GM18498 (cell line): ENCODE results near the gene MYOCD.

ENCODE experiments used
- ATAC-seq: cut with Tn5 transposase; IDR thresholded peaks from one replicate; pipeline ENCODE4 v1.9.1; 2021; ENCODE audit warnings: mild to moderate bottlenecking, moderate library complexity; ENCODE audit not compliant: unreplicated experiment

Gene MYOCD

DNA sequence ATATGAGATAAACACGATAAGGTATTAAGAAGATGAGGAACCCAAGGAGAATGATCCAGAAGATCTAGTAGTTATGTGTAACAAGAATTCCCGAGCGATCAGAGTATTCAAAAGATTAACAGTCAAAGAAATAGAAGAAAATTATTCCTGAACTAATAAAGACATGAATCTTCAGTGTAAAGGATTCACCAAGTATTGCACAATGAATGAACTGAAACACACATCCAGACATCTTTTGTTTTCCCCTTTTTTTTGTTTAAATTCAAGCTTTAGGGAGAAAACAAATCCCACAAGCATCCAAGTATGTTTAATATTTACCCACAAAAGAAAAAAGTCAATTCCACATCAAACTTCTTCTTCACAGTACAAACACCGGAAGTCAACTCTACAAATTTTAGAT lies 23.7 kb upstream of the MYOCD start:
- ATAC-seq = no peak

DNA sequence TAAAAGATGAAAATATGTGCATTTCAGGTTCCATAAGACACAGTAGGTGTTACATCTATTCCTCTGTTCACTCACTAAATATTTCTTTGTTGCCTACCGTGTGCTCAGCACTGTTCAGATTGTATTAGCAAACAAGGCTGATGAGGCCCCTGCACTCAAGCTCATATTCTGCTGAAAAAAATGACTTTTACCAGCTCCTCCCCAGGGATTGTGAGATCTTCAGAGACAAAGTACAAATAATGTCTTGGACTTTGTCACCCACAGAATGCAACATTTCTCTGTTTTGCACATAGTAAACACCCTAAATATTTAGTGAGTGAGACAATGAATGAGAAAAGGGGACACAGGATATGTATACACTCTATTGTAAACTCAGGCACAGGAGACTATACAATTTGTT lies 21.9 kb upstream of the MYOCD start:
- no peak for ATAC-seq

DNA sequence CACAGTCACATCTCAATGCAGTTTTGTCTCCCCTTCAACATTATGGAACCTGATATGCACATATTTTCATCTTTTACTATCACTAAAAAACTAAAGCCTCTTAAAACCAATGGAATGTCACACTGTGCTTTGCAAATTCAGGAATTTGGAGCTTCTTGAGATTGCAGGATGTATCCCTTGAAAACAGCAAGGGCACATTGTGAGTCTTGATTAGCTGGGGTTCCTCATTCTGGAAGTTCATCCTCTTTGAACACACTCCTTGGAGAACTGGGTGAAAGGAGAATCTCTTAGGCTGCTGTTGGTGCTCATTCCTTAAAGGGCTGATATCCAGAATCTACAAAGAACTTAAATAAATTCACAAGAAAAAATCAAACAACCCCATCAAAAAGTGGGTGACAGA lies 21.1 kb upstream of the MYOCD start:
- no peak for ATAC-seq

DNA sequence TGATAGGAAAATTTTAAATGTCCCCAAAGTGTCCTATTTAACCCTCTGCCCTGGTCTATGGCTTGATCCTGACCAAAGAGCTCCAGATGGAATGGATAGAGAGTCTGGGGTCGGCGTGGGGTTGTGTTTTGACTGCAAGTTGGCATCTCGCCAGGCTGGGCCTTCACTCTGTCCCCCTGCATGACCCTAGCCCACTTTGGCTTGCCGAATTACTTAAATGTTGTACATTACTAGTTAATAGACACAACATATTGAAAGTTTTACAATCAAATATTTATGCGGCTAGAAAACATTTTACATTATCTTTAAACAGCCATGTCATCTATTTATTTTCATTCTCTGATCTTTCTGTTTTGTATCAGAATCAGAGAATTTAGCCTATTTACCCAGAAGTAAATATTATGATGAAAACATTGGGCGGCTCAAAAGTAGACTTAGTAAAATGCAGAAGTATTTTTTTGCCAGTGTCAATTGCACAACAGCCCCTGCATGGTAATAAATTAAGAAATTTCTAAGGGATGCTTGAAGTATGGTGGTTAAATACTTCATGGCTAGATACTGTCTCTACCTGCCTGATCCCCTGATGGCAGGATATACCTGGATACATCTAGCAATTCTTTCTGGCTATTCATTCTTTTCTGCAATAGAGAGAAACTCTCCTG lies 18.8 kb upstream of the MYOCD start:
- no peak for ATAC-seq

DNA sequence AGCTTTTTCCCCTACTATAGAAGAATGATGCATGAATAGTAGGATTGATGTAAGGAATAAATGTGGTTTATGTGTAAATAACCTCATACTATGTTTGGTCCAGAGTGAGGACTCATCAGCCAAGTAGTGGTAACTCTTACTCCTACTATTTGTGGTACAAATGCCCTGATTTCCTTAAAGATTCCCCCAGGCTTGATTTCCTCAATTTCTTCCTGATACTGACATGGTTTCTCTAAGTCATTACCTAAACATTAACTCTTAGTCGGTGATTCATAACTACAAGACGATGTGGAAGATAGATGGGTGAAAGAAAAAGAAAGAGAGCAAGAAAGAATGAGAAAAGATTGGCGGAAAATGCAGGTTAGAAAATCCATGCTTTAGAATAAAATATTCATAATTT lies 17.2 kb upstream of the MYOCD start:
- ATAC-seq = no peak

DNA sequence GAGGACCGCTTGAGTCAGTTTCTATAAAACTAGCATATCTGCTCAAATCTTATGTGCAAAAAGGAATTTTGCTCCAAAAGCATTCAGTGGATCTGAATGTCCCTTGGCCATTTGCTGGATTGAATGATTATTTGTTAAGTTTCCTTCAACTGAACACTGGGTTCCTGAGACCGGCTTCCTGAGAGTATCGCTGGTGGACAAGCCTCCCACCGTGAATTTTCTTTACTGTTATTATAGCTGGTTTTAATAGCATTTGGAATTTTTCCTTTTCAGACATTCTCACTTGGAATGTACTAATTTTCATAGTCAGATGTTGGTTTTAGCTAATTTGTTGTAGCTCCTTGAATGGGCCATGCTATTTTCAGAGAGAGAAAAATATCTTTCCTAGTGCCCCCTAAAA lies 9.8 kb upstream of the MYOCD start:
- no peak for ATAC-seq

DNA sequence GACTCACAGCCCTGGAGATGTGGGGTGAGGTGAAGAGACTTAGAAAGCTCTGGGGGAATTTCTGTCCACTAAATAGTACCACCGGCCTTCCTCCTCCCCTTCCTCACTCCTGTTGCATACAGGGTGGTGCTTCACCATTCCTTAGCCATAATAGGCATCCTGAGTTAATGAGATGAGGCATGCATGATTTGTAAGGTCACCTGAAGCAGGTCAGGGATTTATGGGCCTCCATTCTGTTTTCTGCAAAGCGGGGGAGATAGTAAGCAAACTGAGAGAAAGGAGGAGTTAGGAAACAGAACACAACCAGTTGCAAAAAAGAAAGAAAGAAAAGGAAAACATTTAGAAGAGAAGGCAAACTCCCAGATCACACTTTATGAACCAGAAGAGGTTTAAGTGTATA lies 9.3 kb upstream of the MYOCD start:
- ATAC-seq = no peak

DNA sequence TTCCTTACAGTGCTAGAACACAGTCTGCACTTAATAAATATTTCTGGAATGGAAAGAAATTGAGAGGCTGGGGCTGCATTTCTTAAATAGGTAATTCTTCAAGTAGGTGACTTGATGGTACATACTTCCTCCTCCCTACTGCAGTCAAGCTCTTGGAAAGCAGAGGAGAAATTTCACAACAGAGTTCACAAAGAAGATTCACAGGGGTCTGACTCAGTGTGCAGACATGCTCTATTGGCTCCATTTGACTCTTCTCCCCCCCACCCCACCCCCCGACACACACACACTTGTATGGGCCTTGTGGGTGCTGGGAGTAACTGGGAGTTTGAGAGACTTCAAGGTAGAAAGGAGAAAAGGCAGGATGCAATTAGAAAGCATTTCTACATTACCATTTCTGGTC lies 6.2 kb upstream of the MYOCD start:
- no peak for ATAC-seq

DNA sequence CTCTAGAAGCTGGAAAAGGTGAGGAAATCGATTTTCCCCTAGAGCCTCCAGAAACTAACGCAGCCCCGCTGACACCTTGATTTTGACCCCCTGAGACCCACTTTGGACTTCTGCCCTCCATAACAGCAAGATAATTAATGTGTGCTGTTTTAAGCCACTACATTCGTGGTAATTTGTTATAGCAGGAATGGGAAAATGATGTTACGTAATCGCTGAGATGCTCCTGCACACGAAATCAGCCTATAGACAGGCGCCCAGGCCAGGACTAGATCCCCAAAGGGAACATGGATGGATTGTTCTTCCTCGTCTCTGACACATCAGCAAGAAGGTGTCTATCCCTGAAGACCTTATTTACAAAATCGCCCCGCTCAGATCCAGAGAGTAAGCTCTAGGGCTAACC lies 1.4 kb upstream of the MYOCD start:
- ATAC-seq = no peak

DNA sequence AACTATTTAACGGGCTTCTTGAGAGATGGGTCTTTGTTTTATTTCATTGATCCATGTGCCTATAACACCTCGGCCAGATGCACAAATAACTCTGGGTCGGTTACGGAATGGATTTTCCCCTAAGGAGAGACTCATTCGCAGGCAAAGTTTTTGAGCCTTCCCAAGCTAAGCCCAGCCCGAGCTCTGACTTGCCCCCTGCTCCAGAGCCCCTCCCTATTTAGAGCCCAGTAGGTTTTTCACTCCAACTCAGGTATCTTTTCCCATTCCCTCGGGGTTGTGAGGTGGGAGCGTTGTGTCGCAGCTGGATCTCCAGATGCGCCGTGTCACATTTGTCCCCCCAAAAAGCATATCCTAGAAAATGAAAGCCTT lies 812 bp upstream of the MYOCD start:
- ATAC-seq = no peak

DNA sequence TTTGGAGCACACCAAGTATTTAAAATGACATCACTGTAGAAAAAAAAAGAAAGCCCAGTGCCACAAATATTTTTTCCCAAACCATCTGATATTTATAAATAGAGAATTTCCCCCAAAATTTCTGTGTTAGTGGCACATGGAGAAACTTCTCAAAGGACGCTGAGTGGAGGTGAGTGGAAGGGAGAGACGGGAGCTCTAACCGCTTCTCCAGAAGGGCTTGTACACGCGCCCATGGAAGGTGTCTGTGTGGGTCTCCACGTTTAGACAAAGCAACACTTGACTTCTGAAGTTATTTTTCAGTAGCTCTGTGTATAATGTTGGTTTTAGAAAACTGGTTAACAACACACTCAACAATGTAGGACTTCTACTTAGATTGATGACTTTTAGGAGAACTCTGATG lies 1.0 kb downstream of the MYOCD start:
- ATAC-seq = no peak

DNA sequence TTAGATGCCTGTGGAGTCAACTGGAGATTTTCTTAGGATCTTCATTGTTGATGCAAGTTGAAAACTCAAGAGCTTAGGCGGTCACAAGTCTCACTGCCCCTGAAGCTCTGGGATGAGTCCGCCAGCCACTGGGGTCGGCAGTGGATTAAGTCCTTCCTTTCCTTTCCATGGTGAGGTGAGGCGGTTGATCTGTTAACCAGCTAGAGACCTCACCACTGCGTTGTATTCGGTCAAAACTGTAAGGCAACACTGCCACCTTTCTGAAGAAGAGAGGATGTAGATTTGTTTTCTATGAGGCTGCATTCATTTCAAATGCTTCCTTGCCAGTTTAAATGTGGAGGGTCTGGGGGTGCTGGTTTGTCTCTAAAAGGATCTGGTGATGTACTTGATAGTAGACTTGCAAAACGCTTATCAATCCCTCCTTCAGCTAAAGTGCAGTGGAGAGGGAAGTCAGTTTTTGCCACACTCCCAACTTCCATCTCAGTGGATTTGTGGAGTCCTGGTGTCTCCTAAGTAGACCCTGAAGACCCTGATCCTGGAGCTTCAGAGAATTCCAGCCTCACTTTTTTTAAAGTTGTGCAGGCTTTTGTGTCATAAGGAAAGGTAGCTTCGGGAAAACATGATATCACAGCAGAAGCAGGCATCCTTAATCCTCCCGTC lies 1.7 kb downstream of the MYOCD start:
- ATAC-seq = no peak

DNA sequence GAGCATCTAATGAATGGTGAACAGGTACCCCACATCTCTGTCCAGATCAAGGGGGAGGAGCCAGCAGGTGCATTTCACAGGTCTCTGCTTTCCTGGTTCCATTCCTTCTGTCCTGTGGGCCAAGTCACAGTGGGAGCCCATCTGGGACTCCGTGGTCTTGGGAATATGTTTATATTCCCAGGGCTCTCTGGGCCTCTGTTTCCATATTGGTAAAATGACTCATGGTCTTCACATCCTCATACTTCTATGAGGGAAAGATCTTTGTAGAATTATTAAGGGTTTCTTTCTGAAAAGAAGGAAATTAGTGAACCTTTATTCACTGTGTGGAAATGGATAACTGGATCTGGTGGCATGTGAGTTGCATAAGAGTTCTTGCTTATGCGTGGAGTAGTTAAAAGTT lies 6.2 kb downstream of the MYOCD start:
- ATAC-seq = no peak

DNA sequence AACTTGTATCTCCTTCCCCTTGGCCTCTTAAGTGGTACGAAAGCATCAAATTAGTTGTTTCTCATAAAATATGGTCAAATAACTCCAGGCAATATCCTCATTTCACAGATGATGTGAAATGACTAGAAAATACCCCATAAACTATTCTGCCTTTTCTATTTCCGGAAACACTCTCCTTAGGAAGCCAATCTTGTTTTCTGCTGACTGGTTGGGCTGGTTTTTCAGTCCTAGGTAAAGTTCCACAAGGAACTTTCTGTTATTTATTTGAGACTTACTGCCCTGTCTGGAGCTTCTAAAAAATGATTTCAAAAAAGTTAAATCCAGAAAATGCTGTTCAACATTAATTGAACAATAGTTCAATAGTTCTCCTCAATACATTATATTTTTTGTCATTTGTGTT lies 7.3 kb downstream of the MYOCD start:
- ATAC-seq = no peak

DNA sequence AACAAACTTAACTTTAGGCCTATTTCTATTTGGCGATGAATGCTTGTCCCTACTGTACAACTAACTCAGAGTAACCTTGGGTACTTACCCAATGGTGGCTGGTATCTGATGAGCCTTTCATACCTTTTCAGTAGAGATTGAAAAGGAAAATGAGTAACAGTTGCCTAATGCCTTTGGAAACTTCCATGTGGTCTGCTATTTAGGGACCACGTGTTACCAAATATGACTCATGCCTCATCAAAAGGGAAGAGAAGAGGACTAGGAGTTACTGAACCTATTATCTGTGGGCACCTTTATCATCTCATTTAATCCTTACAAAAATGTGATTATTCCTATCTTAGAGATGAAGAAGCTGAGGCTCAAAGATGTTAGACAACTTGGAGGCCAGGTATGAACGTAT lies 8.1 kb downstream of the MYOCD start:
- ATAC-seq = no peak

DNA sequence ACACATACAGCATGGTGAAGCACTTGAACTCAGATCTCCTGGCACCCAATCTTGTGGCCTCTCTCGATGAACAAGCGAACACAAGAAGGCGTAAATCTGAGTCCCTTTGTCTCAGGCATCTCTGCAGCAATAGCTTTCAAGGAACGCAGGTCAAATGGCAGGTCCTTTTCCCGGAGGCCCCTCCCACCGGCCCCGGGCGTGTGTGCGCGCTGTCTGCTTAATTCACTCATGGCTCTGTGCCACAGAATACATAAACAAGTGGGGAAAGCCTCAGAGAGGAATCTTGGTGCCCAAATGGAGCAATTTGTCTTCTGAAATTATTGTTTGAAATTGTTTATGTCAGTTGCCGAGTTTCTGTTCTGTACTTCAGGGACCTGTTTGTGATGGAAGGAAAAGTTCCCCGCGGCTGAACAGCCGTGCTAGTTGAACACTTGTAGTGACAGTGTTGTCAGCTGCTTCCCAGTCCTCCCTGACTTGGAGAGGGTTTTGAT lies 14.8 kb downstream of the MYOCD start:
- ATAC-seq = no peak

DNA sequence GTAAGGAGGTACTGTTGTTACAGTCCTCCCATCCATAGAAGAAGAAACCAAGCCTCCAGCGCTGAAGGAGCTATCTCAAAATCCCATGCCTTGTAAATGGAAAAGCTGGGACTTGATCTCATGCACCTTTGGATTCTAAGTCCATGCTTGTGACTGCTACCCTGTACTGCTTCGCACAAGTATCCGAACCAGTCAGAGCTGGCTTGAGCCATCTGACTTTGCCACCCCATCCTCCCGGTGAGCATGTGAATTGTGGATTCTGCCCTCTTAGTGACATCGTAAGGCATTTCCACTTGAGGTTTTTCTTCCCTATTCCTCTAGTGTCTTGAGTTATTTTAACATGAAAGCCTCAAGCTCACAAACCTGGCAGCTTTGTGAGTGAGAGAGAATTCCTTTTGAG lies 15.3 kb downstream of the MYOCD start:
- no peak for ATAC-seq

DNA sequence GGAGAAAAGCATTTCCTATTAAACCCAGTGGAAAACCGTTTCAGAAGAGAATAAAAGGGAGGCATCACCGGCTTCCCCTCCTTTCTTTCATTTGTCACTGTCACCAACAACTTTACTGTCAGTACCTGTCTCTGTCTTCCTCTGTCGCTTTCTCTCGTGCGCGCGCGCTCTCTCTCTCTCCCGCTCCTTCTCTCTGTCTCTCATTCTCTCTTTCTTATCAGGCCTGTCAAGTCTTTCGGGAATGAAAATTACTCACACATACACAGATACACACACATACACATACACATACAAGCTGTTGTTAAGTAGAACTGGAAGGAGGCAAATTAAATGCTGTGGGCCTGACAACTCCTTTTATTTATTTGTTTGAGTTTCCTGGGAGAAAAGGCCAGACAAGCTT lies 17.6 kb downstream of the MYOCD start:
- ATAC-seq = no peak

DNA sequence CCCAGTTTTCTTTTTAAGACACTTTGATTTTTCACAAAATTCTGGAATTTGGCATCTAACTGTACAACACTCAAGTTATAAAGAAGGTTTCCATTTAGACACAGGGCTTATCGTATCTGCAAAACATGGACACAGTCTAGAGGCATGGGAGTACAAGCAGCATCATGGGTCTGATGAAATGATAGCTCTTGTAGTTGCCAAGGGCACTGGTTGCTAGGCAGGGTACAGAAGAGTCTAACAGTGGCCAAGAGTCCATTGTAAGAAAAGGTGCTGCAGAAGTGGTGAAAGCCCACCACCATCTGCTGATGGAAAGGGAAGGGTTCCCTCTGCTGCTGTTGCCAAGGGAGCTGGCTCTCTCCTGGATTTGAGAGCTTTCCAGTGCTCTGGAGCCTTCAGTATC lies 20.8 kb downstream of the MYOCD start:
- ATAC-seq = no peak

DNA sequence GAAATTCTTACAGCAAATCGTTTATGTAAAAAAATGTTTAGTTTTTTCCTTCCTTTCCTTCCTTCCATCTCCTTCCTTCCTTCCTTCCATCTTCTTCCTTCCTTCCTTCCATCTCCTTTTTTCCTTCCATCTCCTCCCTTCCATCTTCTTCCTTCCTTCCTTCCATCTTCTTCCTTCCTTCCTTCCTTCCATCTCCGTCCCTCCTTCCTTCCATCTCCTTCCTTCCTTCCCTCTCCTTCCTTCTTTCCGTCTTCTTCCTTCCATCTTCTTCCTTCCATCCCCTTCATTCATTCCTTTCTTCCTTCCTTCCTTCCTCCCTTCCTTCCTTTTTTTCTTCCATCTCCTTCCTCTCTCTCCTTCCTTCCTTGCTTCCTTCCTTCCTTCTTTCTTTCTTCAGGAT lies 22.7 kb downstream of the MYOCD start:
- ATAC-seq = no peak

DNA sequence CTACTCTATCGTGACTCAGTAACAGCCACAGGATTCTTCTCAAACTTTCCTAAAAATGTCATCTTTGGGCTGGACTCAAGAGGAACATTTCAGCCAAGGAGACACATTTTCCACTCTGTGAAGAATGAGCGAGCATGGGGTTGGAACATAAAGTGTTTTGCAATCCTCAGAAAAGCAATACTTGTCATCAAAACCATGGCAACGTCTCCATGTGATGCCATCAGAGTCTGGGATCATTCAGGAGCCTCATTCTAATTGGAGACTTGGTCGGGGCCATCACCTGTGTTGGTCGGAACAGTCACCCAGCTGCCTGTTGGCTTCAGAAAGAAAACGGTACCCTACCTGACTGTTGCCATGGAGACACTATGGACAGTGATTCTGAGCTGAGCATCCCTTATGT lies 25.5 kb downstream of the MYOCD start:
- no peak for ATAC-seq

DNA sequence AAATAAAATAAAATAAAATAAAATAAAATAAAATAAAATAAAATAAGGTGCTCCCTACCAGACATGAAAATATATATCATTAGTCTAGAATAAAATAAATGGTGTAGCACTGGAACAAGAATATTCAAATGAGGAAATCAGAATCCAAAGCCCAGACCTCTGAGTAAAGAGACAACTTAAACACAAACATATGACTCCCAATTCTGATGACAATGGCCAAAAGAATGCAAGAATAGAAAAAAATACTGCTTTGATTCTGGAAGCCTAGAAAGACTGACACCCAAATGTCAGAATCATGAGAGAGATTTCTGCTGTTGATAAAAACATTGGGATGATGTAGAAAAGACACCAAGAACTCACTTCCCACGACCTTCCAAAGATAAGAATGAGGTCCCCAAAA lies 27.9 kb downstream of the MYOCD start:
- no peak for ATAC-seq

DNA sequence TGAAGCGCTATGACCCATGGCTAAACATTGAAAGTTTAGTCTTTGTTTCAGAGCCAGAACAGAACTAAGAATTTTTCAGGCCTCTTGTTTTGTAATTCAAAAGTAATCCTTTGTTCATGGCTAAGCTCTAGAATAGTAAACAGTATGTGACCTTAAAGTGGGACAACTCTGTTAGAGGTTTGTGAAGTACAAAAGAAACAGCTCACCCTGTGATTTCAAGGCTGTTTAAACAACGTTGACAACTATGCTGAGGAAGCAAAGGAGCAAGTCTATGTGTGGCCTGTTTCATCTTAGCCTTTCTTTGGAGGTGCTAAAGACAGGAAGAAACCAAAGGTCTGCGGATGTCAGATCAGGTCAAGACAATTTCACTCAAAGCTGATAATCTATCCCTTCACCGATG lies 40.4 kb downstream of the MYOCD start:
- ATAC-seq = no peak
